WERI-Rb-1 (cell line): ENCODE results near the gene CRYBB3.
A peak's percentile ranks its signal among the peaks of the same experiment; 100 is the strongest.

ENCODE experiments used
- DNase-seq: peaks from one replicate; pipeline ENCODE4 v3.0.0-alpha.2; 2020
- H3K27ac ChIP-seq: fragments of 250-450 bp; sonication (Bioruptor Pico); 2 replicates; pipeline ENCODE4 v1.5.1; 2020; ENCODE audit warnings: mild to moderate bottlenecking, moderate library complexity
- H3K27me3 ChIP-seq: fragments of 250-450 bp; sonication (Bioruptor Pico); 2 replicates; pipeline ENCODE4 v1.5.1; 2021; ENCODE audit warnings: mild to moderate bottlenecking, low read depth, moderate library complexity; ENCODE audit not compliant: insufficient read depth, severe bottlenecking
- H3K36me3 ChIP-seq: fragments of 250-450 bp; sonication (Bioruptor Pico); 2 replicates; pipeline ENCODE4 v1.5.1; 2020; ENCODE audit warnings: mild to moderate bottlenecking, moderate library complexity
- H3K4me3 ChIP-seq: 2 replicates; pipeline ENCODE4 v1.5.1; 2011; ENCODE audit warnings: low read depth, mild to moderate bottlenecking, control low read depth, low read length
- H3K9me3 ChIP-seq: fragments of 250-450 bp; sonication (Bioruptor Pico); 2 replicates; pipeline ENCODE4 v1.5.1; 2021; ENCODE audit warnings: mild to moderate bottlenecking, moderate library complexity; ENCODE audit not compliant: severe bottlenecking
- TF ChIP-seq, protein P1 (sequence below): IDR thresholded peaks from 2 replicates; pipeline ENCODE4 v1.5.1; 2011; ENCODE audit warnings: low read depth, mild to moderate bottlenecking, control low read depth, inconsistent platforms, low read length

Gene CRYBB3

DNA sequence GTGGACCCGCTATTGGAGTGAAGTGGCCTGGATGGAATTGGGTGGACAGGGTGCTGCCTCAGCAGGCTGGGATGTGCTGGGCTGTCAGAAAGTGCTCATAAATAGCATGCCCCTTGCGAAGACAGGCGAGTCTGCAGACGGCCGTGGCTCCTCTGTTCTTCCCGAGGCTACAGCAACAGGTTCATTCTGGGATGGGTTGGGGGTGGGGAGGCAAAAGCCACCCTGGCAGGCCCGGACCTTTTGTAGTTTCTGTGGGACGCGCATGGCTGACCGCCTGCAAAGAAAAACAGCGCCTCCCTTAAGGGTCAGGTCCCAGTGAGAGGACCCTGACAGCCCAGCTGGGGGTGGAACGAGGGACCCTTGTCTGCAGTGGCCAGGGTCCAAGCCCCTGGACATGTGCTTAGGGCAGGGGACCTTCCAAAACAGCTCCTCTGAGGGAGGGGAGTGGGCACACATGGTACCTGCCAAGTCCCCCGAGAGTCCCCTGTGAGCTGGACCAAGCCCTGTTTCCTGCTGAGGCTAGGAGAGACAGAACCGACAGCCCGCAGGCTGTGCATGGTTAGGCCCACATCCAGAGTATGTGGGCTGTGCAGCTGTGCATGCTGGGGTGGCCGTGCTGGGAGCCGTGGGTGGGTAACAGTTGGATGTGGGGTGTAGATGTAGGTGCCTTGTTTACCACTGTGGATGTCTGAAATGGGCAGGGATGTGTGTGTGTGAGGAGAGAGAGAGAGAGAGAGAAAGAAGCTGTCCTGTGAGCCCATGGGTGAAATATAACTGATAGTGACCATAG lies at the start of gene CRYBB3:
CRYBB3 (plus strand) TSS at position 128 of the 790 bp plus-strand sequence. CDS start 1,539 bp downstream, outside the sequence.
- TF ChIP-seq, protein P1, sequence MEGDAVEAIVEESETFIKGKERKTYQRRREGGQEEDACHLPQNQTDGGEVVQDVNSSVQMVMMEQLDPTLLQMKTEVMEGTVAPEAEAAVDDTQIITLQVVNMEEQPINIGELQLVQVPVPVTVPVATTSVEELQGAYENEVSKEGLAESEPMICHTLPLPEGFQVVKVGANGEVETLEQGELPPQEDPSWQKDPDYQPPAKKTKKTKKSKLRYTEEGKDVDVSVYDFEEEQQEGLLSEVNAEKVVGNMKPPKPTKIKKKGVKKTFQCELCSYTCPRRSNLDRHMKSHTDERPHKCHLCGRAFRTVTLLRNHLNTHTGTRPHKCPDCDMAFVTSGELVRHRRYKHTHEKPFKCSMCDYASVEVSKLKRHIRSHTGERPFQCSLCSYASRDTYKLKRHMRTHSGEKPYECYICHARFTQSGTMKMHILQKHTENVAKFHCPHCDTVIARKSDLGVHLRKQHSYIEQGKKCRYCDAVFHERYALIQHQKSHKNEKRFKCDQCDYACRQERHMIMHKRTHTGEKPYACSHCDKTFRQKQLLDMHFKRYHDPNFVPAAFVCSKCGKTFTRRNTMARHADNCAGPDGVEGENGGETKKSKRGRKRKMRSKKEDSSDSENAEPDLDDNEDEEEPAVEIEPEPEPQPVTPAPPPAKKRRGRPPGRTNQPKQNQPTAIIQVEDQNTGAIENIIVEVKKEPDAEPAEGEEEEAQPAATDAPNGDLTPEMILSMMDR = no peak
- Histone ChIP-seq H3K9me3 (no peaks in the 10 kb centered on the region), H3K27me3 (no peaks in the 10 kb centered on the region), H3K27ac (no peak within 1 kb of the TSS), H3K4me3 (no peak within 1 kb of the TSS), H3K36me3 (no peaks in the 10 kb centered on the region)
- no peak for DNase-seq

DNA sequence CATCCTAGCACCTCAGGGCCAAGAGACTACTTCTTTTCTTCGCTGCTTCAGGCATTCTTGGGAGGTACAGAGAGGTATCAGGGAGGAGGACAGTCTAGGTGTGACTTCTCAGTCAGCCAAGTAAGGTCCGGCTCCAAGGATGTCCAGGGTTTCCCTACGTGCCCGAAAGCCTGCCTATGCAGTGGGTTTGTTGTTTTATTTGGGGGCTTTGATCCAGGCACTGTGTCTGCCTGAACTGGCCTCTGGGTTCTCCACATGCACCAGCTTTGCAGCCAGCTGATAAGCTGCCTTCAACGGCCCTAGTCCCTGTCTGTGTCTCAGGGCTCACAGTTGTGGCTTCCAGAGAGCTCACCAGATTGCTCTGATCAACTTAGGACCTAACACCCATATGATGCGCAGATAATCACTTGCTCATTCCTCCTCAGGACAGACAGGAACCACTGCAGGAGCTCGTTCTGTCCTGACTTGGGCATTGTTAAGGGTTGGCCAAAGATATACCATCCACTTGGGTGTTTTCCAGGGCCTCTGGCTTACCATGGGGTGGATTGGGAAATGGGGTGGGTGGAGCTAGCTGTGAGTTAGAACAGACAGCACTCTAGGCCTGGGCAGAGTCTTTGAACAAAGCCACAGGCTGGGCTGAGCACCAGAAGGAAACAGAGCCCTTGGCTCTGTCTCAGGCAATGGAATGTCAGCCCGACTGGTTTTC lies 45.5 kb upstream of the CRYBB3 start:
- TF ChIP-seq, protein P1 = no peak

DNA sequence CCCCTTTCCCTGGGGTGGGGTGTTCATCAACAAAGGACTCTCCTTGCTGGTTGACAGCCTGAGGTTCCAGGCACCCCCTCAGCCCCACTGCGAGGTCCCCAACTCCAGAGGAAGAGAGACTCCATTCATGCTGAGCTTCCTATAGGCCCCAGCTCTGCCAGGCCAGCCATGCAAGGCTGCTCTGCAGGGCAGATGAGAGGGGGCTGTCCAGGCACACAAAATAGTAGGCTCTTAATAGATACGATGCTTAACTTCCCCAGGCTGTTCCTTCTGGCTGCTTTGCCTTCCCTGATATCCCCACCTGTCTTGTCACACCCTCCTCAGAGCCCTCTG lies 45.0 kb upstream of the CRYBB3 start:
- no peaks in the 10 kb centered on the region for H3K27me3 ChIP-seq
- H3K4me3 ChIP-seq = no peak overlapping the region
- H3K36me3 ChIP-seq = no peaks in the 10 kb centered on the region
- H3K9me3 ChIP-seq = no peaks in the 10 kb centered on the region
- peak overlapping the region; percentile 15 for H3K27ac ChIP-seq
- TF ChIP-seq, protein P1 = no peak
- DNase-seq = no peak

More for the DNA sequence above, 45.5 kb upstream of the CRYBB3 start:
- Histone ChIP-seq H3K27me3 (no peaks in the 10 kb centered on the region), H3K27ac (peak overlapping the region; percentile 15), H3K9me3 (no peaks in the 10 kb centered on the region), H3K4me3 (no peak overlapping the region), H3K36me3 (no peaks in the 10 kb centered on the region)
- peak; percentile 57 for DNase-seq

DNA sequence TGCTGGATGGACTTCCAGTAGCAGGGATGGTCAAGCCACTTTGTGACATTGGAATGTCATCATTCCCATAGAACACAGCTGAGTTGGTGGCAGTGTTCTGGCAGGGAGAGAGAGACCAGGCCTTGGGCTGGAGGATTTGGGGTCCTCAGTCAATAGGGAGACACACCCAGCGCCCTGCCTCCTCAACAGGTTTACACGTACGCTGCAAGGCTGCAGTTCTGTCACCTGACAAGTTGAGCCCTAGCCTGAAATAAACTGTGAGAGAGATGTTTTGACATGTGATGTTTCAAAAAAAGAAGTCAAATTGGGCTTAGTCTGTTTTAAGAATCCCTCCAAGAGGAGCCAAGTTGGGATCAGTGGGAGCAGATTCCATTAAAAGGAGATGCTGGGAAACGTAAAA lies 42.9 kb upstream of the CRYBB3 start:
- Histone ChIP-seq H3K9me3 (no peaks in the 10 kb centered on the region), H3K27ac (no peak overlapping the region), H3K27me3 (no peaks in the 10 kb centered on the region), H3K36me3 (no peaks in the 10 kb centered on the region), H3K4me3 (no peak overlapping the region)
- TF ChIP-seq, protein P1 = no peak
- no peak for DNase-seq

DNA sequence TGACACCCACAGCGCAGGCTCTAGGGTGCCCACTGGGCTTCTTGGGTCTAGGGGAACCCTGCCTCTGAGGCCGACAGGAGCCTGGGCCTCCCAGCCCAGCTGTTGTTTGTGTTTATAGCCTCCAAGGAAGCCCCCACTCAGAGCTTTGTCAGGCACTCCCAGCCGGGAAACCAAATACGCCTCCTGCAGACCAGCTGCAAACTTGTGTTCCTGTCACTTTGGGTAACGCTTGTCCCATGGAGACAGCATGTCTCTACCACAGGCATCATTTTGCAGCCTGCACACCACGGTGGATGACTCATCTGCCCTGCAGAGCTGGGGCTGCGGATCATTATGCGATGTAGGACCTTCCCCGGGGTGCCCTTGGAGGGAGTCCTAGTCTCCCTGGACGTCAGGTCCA lies 40.6 kb upstream of the CRYBB3 start:
- Histone ChIP-seq H3K27me3 (no peaks in the 10 kb centered on the region), H3K36me3 (no peaks in the 10 kb centered on the region), H3K9me3 (no peaks in the 10 kb centered on the region), H3K27ac (no peak overlapping the region), H3K4me3 (no peak overlapping the region)
- TF ChIP-seq, protein P1 = no peak
- DNase-seq = no peak
